Keratinocyte (primary cell): ENCODE results near the gene CD7. TPM values are rescaled to one million over a fixed set of nuclear protein-coding genes. Genes with fewer than 3 reads are reported as not detected.

Experiments
- DNase-seq: peaks from one replicate; pipeline ENCODE4 v3.0.0-alpha.2; 2011; ENCODE audit warnings: low read depth, missing footprints, low spot score
- FAIRE-seq: peaks from 2 replicates; lab custom pipeline; 2011; peaks lifted over from hg19 to GRCh38; lab: Jason Lieb, UNC
- H2AFZ ChIP-seq: 2 replicates; pipeline ENCODE4 v1.6.0; 2012; ENCODE audit warnings: low read length, control low read depth, inconsistent platforms; ENCODE audit not compliant: control insufficient read depth
- H3K27ac ChIP-seq: 2 replicates; pipeline ENCODE4 v1.5.1; 2011; ENCODE audit warnings: low read length; ENCODE audit not compliant: control insufficient read depth, insufficient read depth
- H3K27me3 ChIP-seq: 3 replicates; pipeline ENCODE4 v1.6.0; 2011; ENCODE audit warnings: low read length; ENCODE audit not compliant: control insufficient read depth, insufficient read depth; ENCODE audit errors: extremely low read depth
- H3K36me3 ChIP-seq, 2 experiments: 2 replicates in 1 of 2; 3 replicates in 1 of 2; pipeline ENCODE4 v1.5.1; 2011; ENCODE audit warnings: low read length in 2 of 2, mild to moderate bottlenecking in 1 of 2; ENCODE audit not compliant: control insufficient read depth in 2 of 2, insufficient read depth in 2 of 2; ENCODE audit errors: extremely low read depth in 1 of 2
- H3K4me1 ChIP-seq: 3 replicates; pipeline ENCODE4 v1.5.1; 2011; ENCODE audit warnings: low read length; ENCODE audit not compliant: control insufficient read depth, insufficient read depth; ENCODE audit errors: extremely low read depth
- H3K4me2 ChIP-seq: 3 replicates; pipeline ENCODE4 v1.6.0; 2011; ENCODE audit warnings: low read depth, low read length; ENCODE audit not compliant: control insufficient read depth, insufficient read depth; ENCODE audit errors: extremely low read depth
- H3K4me3 ChIP-seq, 3 experiments: fragments of 200-600 bp in 1 of 3; sonication (generic) in 1 of 3; 2 replicates in 2 of 3; 3 replicates in 1 of 3; pipeline ENCODE4 v1.5.1; 2011 to 2016; ENCODE audit warnings: low read length in 3 of 3, mild to moderate bottlenecking in 3 of 3, control low read depth in 2 of 3, inconsistent platforms in 1 of 3, low read depth in 1 of 3, mixed read lengths in 1 of 3, mixed run types in 1 of 3, moderate library complexity in 1 of 3; ENCODE audit not compliant: control insufficient read depth in 2 of 3, insufficient read depth in 2 of 3; ENCODE audit errors: extremely low read depth in 1 of 3
- H3K79me2 ChIP-seq: 2 replicates; pipeline ENCODE4 v1.6.0; 2012; ENCODE audit warnings: low read length; ENCODE audit not compliant: control insufficient read depth, insufficient read depth
- H3K9ac ChIP-seq: 3 replicates; pipeline ENCODE4 v1.6.0; 2011; ENCODE audit warnings: low read length; ENCODE audit not compliant: control insufficient read depth, insufficient read depth; ENCODE audit errors: extremely low read depth
- H3K9me1 ChIP-seq: 3 replicates; pipeline ENCODE4 v1.6.0; 2011; ENCODE audit warnings: low read length; ENCODE audit not compliant: control insufficient read depth, insufficient read depth; ENCODE audit errors: extremely low read depth
- H3K9me3 ChIP-seq: 2 replicates; pipeline ENCODE4 v1.5.1; 2012; ENCODE audit warnings: low read depth, low read length; ENCODE audit not compliant: control insufficient read depth
- H4K20me1 ChIP-seq: 3 replicates; pipeline ENCODE4 v1.6.0; 2011; ENCODE audit warnings: low read length; ENCODE audit not compliant: control insufficient read depth, insufficient read depth; ENCODE audit errors: extremely low read depth
- CTCF ChIP-seq, 3 experiments: IDR thresholded peaks in 1 of 3; conservative IDR thresholded peaks in 1 of 3; optimal IDR thresholded peaks in 1 of 3; 2 replicates in 2 of 3; 3 replicates in 1 of 3; pipeline versions ENCODE3 to v1.5.1; 2011; ENCODE audit warnings: low read length in 3 of 3, mild to moderate bottlenecking in 3 of 3, moderate library complexity in 2 of 3, control low read depth in 1 of 3, inconsistent platforms in 1 of 3; ENCODE audit not compliant: insufficient read depth in 2 of 3; ENCODE audit errors: extremely low read depth in 1 of 3
- EZH2 ChIP-seq: IDR thresholded peaks from one replicate; pipeline ENCODE4 v1.6.1; 2012; ENCODE audit warnings: inconsistent platforms, mild to moderate bottlenecking, low read length, moderate library complexity
- dilution Hi-C: fragments of 300-500 bp; cut with MboI; formaldehyde crosslinking; loops from one replicate; pipeline ENCODE4 v1.7.0; 2020; ENCODE audit warnings: low sequenced_read_pairs; ENCODE audit not compliant: extremely low pct_ligation_motif_present
- polyA plus RNA-seq, 5 experiments: library from polyadenylated mRNA; depleted of rRNA in 3 of 5; stranded (reverse) in 3 of 5; stranded (forward) in 1 of 5; unstranded in 1 of 5; fragments of >200 nt; gene quantifications; 1 replicate in 1 of 5; 2 replicates in 3 of 5; 3 replicates in 1 of 5; pipeline versions ENCODE4 v1.2.1 to v1.2.3, GENCODE V29; 2011 to 2012; ENCODE audit warnings: missing spikeins in 2 of 5, low read depth in 1 of 5, low replicate concordance in 1 of 5

CD7 gene
- polyA plus RNA-seq, 1 donor (not counting 4 experiments of a cell fraction or from before 2014, with no cell fraction given), result not detected

GRCh38 chr17:82332669-82333278, 15.4 kb upstream of the CD7 start:
- H3K9me3 ChIP-seq, result no peaks in the 10 kb centered on the region
- peak overlapping the region; percentile 67 for H3K9ac ChIP-seq
- H2AFZ ChIP-seq, result peak overlapping the region; percentile 19
- no peaks in the 10 kb centered on the region for H3K79me2 ChIP-seq
- H3K4me3 ChIP-seq, result peak overlapping the region; percentile 29 to 64 (median 56)
- H3K36me3 ChIP-seq, result no peaks in the 10 kb centered on the region
- H4K20me1 ChIP-seq, result no peaks in the 10 kb centered on the region
- FAIRE-seq (no peak), DNase-seq (peak; percentile 35)
- no peak for TF ChIP-seq EZH2
- TF ChIP-seq CTCF (optimal IDR thresholded peaks at IDR 0.05 in 1 of 3, IDR thresholded peaks at IDR 0.05 in 1 of 3, conservative IDR thresholded peaks at IDR 0.05 in 1 of 3; ENCODE audit: extremely low read depth in 1 of 3, insufficient read depth in 2 of 3, low read length in 3 of 3), result no peak
- H3K4me2 ChIP-seq, result peak overlapping the region; percentile 82
- peak overlapping the region; percentile 6 for H3K27ac ChIP-seq
- H3K9me1 ChIP-seq, result no peaks in the 10 kb centered on the region
- peaks cover 49% of the 10 kb centered on the region for H3K4me1 ChIP-seq
- dilution Hi-C loops, result no loop called here
- H3K27me3 ChIP-seq, result peaks cover 28% of the 10 kb centered on the region

- Histone ChIP-seq H3K27me3 (peaks cover 35% of the 10 kb centered on the region), H3K4me3 (peak overlapping the region in 1 of 3 experiments; percentile 37), H3K4me2 (no peak overlapping the region), H3K27ac (no peak overlapping the region), H3K4me1 (peaks cover 49% of the 10 kb centered on the region), H3K9me3 (no peaks in the 10 kb centered on the region), H3K36me3 (no peaks in the 10 kb centered on the region), H3K9ac (no peak overlapping the region), H3K9me1 (no peaks in the 10 kb centered on the region), H4K20me1 (no peaks in the 10 kb centered on the region), H2AFZ (no peak overlapping the region), H3K79me2 (no peaks in the 10 kb centered on the region)
- dilution Hi-C loops, result no loop called here
- DNase-seq (no peak), FAIRE-seq (no peak)
- no peak for TF ChIP-seq CTCF (optimal IDR thresholded peaks at IDR 0.05 in 1 of 3, IDR thresholded peaks at IDR 0.05 in 1 of 3, conservative IDR thresholded peaks at IDR 0.05 in 1 of 3; ENCODE audit: extremely low read depth in 1 of 3, insufficient read depth in 2 of 3, low read length in 3 of 3)
- peak; percentile 36 for TF ChIP-seq EZH2
Measured at GRCh38 chr17:82331345-82331939, 14.0 kb upstream of the CD7 start.
